ENCODE measurements around the gene DUSP22.

DNA sequence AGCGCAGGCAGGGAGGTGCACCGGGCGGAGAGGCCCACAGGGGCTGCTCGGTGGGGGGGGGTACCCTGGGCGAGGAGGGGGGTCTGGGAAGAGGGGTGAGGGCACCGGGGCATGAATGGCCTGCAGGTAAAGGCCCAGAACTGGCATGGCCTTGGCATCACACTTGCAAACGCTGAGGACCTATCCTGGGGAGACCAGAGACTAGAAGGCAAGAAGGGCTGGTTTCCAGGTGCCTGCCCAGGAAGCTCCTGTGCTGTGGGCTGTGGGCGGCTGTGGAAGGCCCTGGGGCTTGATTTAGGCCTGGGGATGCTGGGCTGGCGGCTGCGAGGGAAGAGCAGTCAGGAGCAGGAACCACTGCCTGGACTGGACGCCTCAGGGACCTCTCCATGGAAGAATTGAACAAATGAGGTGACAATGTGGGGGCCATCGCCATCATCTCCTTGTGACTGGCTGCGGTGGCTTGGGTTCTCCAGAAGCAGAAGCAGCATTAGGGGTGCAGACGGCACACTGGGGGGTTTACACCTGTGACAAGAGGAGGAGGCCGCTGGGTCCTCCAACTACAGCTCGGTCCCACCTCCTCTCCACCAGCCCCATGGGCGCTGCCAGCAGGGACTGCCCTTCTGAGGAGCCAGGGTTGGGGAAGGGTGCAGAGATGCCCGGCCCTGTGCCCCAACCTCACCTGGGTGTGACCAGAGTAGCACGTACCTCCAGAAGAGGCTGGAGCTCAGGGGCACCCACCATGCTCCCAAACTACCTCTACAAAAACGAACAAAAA lies 67.2 kb downstream of the DUSP22 start:
- TF ChIP-seq POLR2AphosphoS5 (IDR thresholded peaks at IDR 0.05) (no peak), POLR2A (IDR thresholded peaks at IDR 0.05) (no peak), EP300 (IDR thresholded peaks at IDR 0.05; ENCODE audit: low read depth) (no peak)
- TF ChIP-seq, protein P1, sequence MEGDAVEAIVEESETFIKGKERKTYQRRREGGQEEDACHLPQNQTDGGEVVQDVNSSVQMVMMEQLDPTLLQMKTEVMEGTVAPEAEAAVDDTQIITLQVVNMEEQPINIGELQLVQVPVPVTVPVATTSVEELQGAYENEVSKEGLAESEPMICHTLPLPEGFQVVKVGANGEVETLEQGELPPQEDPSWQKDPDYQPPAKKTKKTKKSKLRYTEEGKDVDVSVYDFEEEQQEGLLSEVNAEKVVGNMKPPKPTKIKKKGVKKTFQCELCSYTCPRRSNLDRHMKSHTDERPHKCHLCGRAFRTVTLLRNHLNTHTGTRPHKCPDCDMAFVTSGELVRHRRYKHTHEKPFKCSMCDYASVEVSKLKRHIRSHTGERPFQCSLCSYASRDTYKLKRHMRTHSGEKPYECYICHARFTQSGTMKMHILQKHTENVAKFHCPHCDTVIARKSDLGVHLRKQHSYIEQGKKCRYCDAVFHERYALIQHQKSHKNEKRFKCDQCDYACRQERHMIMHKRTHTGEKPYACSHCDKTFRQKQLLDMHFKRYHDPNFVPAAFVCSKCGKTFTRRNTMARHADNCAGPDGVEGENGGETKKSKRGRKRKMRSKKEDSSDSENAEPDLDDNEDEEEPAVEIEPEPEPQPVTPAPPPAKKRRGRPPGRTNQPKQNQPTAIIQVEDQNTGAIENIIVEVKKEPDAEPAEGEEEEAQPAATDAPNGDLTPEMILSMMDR (IDR thresholded peaks at IDR 0.05), result no peak
